Neural cell (in vitro differentiated cells): Measurements from ENCODE around the gene TTLL12. TPM values are rescaled to one million over a fixed set of nuclear protein-coding genes. Genes with fewer than 3 reads are reported as not detected.

Experiments
- H2AFZ ChIP-seq: fragments of 200-600, 300-800 bp; sonication (generic), shearing (Covaris generic); 2 replicates; pipeline ENCODE4 v1.6.0; 2014; ENCODE audit warnings: low read depth, mild to moderate bottlenecking, antibody characterized with exemption, low read length, moderate library complexity
- H3F3A ChIP-seq: fragments of 200-600 bp; shearing (Covaris generic); 2 replicates; pipeline ENCODE4 v1.6.1; 2016; ENCODE audit warnings: mild to moderate bottlenecking, moderate library complexity, mixed read lengths, antibody characterized with exemption, low read length; ENCODE audit not compliant: insufficient read depth, poor library complexity, severe bottlenecking
- H3K27ac ChIP-seq: fragments of 200-600, 300-800 bp; sonication (generic), shearing (Covaris generic); 2 replicates; pipeline ENCODE4 v1.5.1; 2014; ENCODE audit warnings: mild to moderate bottlenecking, low read length, moderate library complexity
- H3K27me3 ChIP-seq: fragments of 300-800, 200-600 bp; sonication (generic), shearing (Covaris generic); 2 replicates; pipeline ENCODE4 v1.6.0; 2014; ENCODE audit warnings: mild to moderate bottlenecking, low read depth, low read length, moderate library complexity; ENCODE audit not compliant: insufficient read depth
- H3K36me3 ChIP-seq: fragments of 300-800, 200-600 bp; sonication (generic), shearing (Covaris generic); 2 replicates; pipeline ENCODE4 v1.5.1; 2014; ENCODE audit warnings: mild to moderate bottlenecking, antibody characterized with exemption, low read length, moderate library complexity; ENCODE audit not compliant: insufficient read depth
- H3K4me2 ChIP-seq: fragments of 300-800, 200-600 bp; sonication (generic), shearing (Covaris generic); 2 replicates; pipeline ENCODE4 v1.6.0; 2014; ENCODE audit warnings: mild to moderate bottlenecking, low read length
- H3K4me3 ChIP-seq: fragments of 300-800, 200-600 bp; sonication (generic), shearing (Covaris generic); 2 replicates; pipeline ENCODE4 v1.5.1; 2014; ENCODE audit warnings: mild to moderate bottlenecking, low read length, moderate library complexity
- H3K79me2 ChIP-seq: fragments of 200-600 bp; shearing (Covaris generic); replicated peaks from 2 replicates; pipeline ENCODE4 v1.6.0; 2014; ENCODE audit warnings: mild to moderate bottlenecking, low read length, moderate library complexity; ENCODE audit not compliant: insufficient read depth
- H3K9ac ChIP-seq: fragments of 300-800, 200-600 bp; sonication (generic), shearing (Covaris generic); 2 replicates; pipeline ENCODE4 v1.6.1; 2016; ENCODE audit warnings: mild to moderate bottlenecking, low read length, mixed read lengths
- H3K9me2 ChIP-seq: fragments of 200-600 bp; shearing (Covaris generic); 2 replicates; pipeline ENCODE4 v1.6.1; 2016; ENCODE audit warnings: mild to moderate bottlenecking, low read length, mixed read lengths; ENCODE audit not compliant: insufficient read depth
- H3K9me3 ChIP-seq: fragments of 200-600, 300-800 bp; sonication (generic), shearing (Covaris generic); 2 replicates; pipeline ENCODE4 v1.6.1; 2016; ENCODE audit warnings: mild to moderate bottlenecking, mixed run types, low read length, moderate library complexity, mixed read lengths
- H4K20me1 ChIP-seq: fragments of 200-600 bp; shearing (Covaris generic); 2 replicates; pipeline ENCODE4 v1.6.1; 2016; ENCODE audit warnings: mild to moderate bottlenecking, mixed run types; ENCODE audit not compliant: insufficient read depth
- CTCF ChIP-seq: fragments of 450-650 bp; IDR thresholded peaks from 2 replicates; pipeline ENCODE4 v1.5.1; 2014; ENCODE audit warnings: antibody characterized with exemption, mild to moderate bottlenecking, moderate library complexity; ENCODE audit not compliant: poor library complexity, severe bottlenecking
- EP300 ChIP-seq: fragments of 450-650 bp; conservative IDR thresholded peaks from 2 replicates; pipeline ENCODE4 v1.6.1; 2014; ENCODE audit warnings: antibody characterized with exemption, mild to moderate bottlenecking, moderate library complexity; ENCODE audit not compliant: poor library complexity, severe bottlenecking
- EZH2 ChIP-seq: fragments of 200-600, 300-800 bp; shearing (Covaris generic), sonication (generic); IDR thresholded peaks from 2 replicates; pipeline ENCODE4 v1.6.1; 2014; ENCODE audit warnings: antibody characterized with exemption, low read length, borderline replicate concordance, mild to moderate bottlenecking; ENCODE audit not compliant: insufficient read depth, poor library complexity, severe bottlenecking
- MXI1 ChIP-seq: fragments of 450-650 bp; conservative IDR thresholded peaks from 2 replicates; pipeline ENCODE4 v1.6.1; 2014; ENCODE audit warnings: antibody characterized with exemption, mild to moderate bottlenecking; ENCODE audit not compliant: poor library complexity, severe bottlenecking
- POLR2AphosphoS5 ChIP-seq: IDR thresholded peaks from 2 replicates; pipeline ENCODE4 v1.6.1; 2012
- RAD21 ChIP-seq: fragments of 450-650 bp; conservative IDR thresholded peaks from 2 replicates; pipeline ENCODE4 v1.6.1; 2014; ENCODE audit warnings: antibody characterized with exemption, mild to moderate bottlenecking, moderate library complexity
- REST ChIP-seq: IDR thresholded peaks from 2 replicates; pipeline ENCODE4 v1.6.1; 2012; ENCODE audit warnings: borderline replicate concordance
- SMC3 ChIP-seq: fragments of 450-650 bp; conservative IDR thresholded peaks from 2 replicates; pipeline ENCODE4 v1.6.1; 2014; ENCODE audit warnings: antibody characterized with exemption, mild to moderate bottlenecking, moderate library complexity; ENCODE audit not compliant: poor library complexity
- TAF1 ChIP-seq: IDR thresholded peaks from 2 replicates; pipeline ENCODE4 v1.6.1; 2012; ENCODE audit warnings: low read depth
- polyA plus RNA-seq: library from polyadenylated mRNA; depleted of rRNA; stranded (reverse); fragments of >200 nt; gene quantifications from 2 replicates; pipeline ENCODE4 v1.2.3, GENCODE V29; 2014

Gene TTLL12
- polyA plus RNA-seq, 1 donor from 2014 or later: 22.2 TPM

DNA sequence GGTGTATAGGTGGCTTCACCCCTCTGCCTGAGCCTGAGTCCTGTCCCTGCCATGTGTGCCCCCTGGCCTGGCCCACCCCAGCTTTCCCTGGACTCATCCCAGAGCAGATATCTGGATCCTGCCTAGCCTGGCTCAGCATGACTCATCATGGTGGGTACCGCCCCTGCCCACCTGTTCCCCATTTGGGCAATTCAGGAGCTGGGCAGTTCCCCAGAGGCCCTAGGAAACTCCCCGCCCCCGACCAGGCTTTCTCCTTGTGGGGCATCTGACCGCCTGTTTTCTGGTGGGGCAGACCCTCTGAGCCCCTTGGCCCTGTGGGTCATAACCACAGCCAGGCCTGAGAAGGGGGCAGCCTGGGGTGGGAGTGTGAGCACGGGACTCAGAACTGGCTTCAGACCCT lies 31.1 kb downstream of the TTLL12 start:
- Histone ChIP-seq H3K4me2 (no peak overlapping the region), H3K4me3 (no peak overlapping the region), H3K27me3 (peaks cover 16% of the 10 kb centered on the region), H4K20me1 (no peaks in the 10 kb centered on the region), H3K27ac (no peak overlapping the region), H2AFZ (no peak overlapping the region), H3F3A (no peaks in the 10 kb centered on the region), H3K79me2 (no peaks in the 10 kb centered on the region), H3K9ac (no peak overlapping the region), H3K9me3 (no peaks in the 10 kb centered on the region), H3K9me2 (no peaks in the 10 kb centered on the region), H3K36me3 (no peaks in the 10 kb centered on the region)
- no peak for TF ChIP-seq POLR2AphosphoS5
- TF ChIP-seq CTCF: no peak
- no peak for TF ChIP-seq EZH2
- no peak for TF ChIP-seq RAD21
- TF ChIP-seq EP300: no peak
- no peak for TF ChIP-seq TAF1
- TF ChIP-seq REST: no peak
- no peak for TF ChIP-seq SMC3
- TF ChIP-seq MXI1: no peak

- Histone ChIP-seq H3K36me3 (no peaks in the 10 kb centered on the region), H3K4me2 (no peak overlapping the region), H3K79me2 (no peaks in the 10 kb centered on the region), H3K9ac (no peak overlapping the region), H3K27me3 (peaks cover 16% of the 10 kb centered on the region), H3K9me3 (no peaks in the 10 kb centered on the region), H3K9me2 (no peaks in the 10 kb centered on the region), H3K4me3 (no peak overlapping the region), H3F3A (no peaks in the 10 kb centered on the region), H3K27ac (no peak overlapping the region), H4K20me1 (no peaks in the 10 kb centered on the region), H2AFZ (no peak overlapping the region)
- TF ChIP-seq EP300: no peak
- no peak for TF ChIP-seq REST
- no peak for TF ChIP-seq CTCF
- TF ChIP-seq SMC3: no peak
- no peak for TF ChIP-seq MXI1
- TF ChIP-seq RAD21: no peak
- TF ChIP-seq TAF1: no peak
- no peak for TF ChIP-seq POLR2AphosphoS5
- no peak for TF ChIP-seq EZH2
These were observed 31.9 kb downstream of the TTLL12 start for GRCh38 chr22:43154887-43155536.
